Peyer's patch (tissue), 4 donors: ENCODE measurements around the gene OR2T27.
A peak's percentile ranks its signal among the peaks of the same experiment; 100 is the strongest.

ENCODE experiments used
- CTCF ChIP-seq, 6 experiments: fragments of 450-650 bp in 4 of 6; fragments of 200-600 bp in 2 of 6; sonication (generic) in 1 of 6; IDR thresholded peaks; one replicate each; pipeline ENCODE4 v1.5.1; 2017 to 2019; ENCODE audit warnings: antibody characterized with exemption in 6 of 6, mild to moderate bottlenecking in 3 of 6, moderate library complexity in 1 of 6
- POLR2A ChIP-seq, 2 donors: fragments of 450-650 bp; IDR thresholded peaks; one replicate each; pipeline ENCODE4 v1.5.1; 2017; ENCODE audit warnings: antibody characterized with exemption in 2 of 2, mild to moderate bottlenecking in 2 of 2, moderate library complexity in 2 of 2

GRCh38 chr1:248696261-248696660 is 40.9 kb upstream of the OR2T27 start:
- TF ChIP-seq CTCF (IDR thresholded peaks at IDR 0.05) (peak in 4 of 6 experiments; percentile 30 to 64 (median 58)), POLR2A (IDR thresholded peaks at IDR 0.05) (no peak)
